T1000 (cell line): ENCODE results near the gene NUTM2B.
"Not testable (repeated sequence)": the region's sequence is repeated elsewhere in the genome, so short reads cannot be mapped to it uniquely, and the experiment has no call there.

ENCODE experiments used
- DNase-seq: peaks from one replicate; lab custom pipeline; 2025; ENCODE audit warnings: mixed read lengths; lab: John Stamatoyannopoulos, UW

NUTM2B gene

GRCh38 chr10:79702927-79703326 lies at the start of gene NUTM2B:
NUTM2B (plus strand) TSS chr10:79703227; CDS start chr10:79703610, 383 bp downstream.
- DNase-seq: not testable (repeated sequence)

- not testable (repeated sequence) for DNase-seq
These were observed 39.7 kb upstream of the NUTM2B start for GRCh38 chr10:79663287-79663686.

GRCh38 chr10:79664686-79665085 lies 38.3 kb upstream of the NUTM2B start:
- not testable (repeated sequence) for DNase-seq

GRCh38 chr10:79669248-79669788 lies 33.7 kb upstream of the NUTM2B start:
- DNase-seq: not testable (repeated sequence)

- DNase-seq: not testable (repeated sequence)
These were observed 28.1 kb upstream of the NUTM2B start for GRCh38 chr10:79674878-79675277.

- not testable (repeated sequence) for DNase-seq
These were observed 19.8 kb upstream of the NUTM2B start for GRCh38 chr10:79683026-79683883.

- not testable (repeated sequence) for DNase-seq
These were observed 18.9 kb upstream of the NUTM2B start for GRCh38 chr10:79683884-79684720.

- not testable (repeated sequence) for DNase-seq
These were observed 17.9 kb upstream of the NUTM2B start for GRCh38 chr10:79685044-79685685.

- DNase-seq: not testable (repeated sequence)
These were observed 16.4 kb upstream of the NUTM2B start for GRCh38 chr10:79686595-79686994.

GRCh38 chr10:79687406-79688150 lies 15.4 kb upstream of the NUTM2B start:
- DNase-seq: not testable (repeated sequence)

GRCh38 chr10:79688798-79689197 lies 14.2 kb upstream of the NUTM2B start:
- not testable (repeated sequence) for DNase-seq

GRCh38 chr10:79696596-79696995 lies 6.4 kb upstream of the NUTM2B start:
- not testable (repeated sequence) for DNase-seq

- not testable (repeated sequence) for DNase-seq
These were observed 5.9 kb upstream of the NUTM2B start for GRCh38 chr10:79697141-79697540.

GRCh38 chr10:79700381-79700944 lies 2.6 kb upstream of the NUTM2B start:
- DNase-seq: not testable (repeated sequence)

GRCh38 chr10:79707017-79707416 lies 4.0 kb downstream of the NUTM2B start:
- DNase-seq: not testable (repeated sequence)

- DNase-seq: not testable (repeated sequence)
These were observed 11.9 kb downstream of the NUTM2B start for GRCh38 chr10:79714976-79715375.

GRCh38 chr10:79716917-79717579 lies 14.0 kb downstream of the NUTM2B start:
- DNase-seq: not testable (repeated sequence)

- not testable (repeated sequence) for DNase-seq
These were observed 17.0 kb downstream of the NUTM2B start for GRCh38 chr10:79720000-79720399.

- not testable (repeated sequence) for DNase-seq
These were observed 23.6 kb downstream of the NUTM2B start for GRCh38 chr10:79726620-79727019.

GRCh38 chr10:79744844-79745243 lies 41.8 kb downstream of the NUTM2B start:
- not testable (repeated sequence) for DNase-seq
